GM18870 (cell line): ENCODE data around the gene MXD1.

Experiments used
- ATAC-seq: cut with Tn5 transposase; IDR thresholded peaks from one replicate; pipeline ENCODE4 v1.9.1; 2021; ENCODE audit warnings: moderate library complexity; ENCODE audit not compliant: unreplicated experiment

The MXD1 gene

GRCh38 chr2:69975853-69976462, 61.0 kb downstream of the MXD1 start:
- no peak for ATAC-seq

- ATAC-seq = no peak
Measured at GRCh38 chr2:69977186-69977585, 62.3 kb downstream of the MXD1 start.

GRCh38 chr2:69977906-69978482, 63.1 kb downstream of the MXD1 start:
- ATAC-seq = no peak

- no peak for ATAC-seq
Measured at GRCh38 chr2:69979902-69980807, 65.2 kb downstream of the MXD1 start.

- no peak for ATAC-seq
Measured at GRCh38 chr2:69983392-69983966, 68.6 kb downstream of the MXD1 start.

- no peak for ATAC-seq
Measured at GRCh38 chr2:69985216-69985615, 70.3 kb downstream of the MXD1 start.

- ATAC-seq = no peak
Measured at GRCh38 chr2:69985688-69986087, 70.8 kb downstream of the MXD1 start.

GRCh38 chr2:69986691-69987090, 71.8 kb downstream of the MXD1 start:
- no peak for ATAC-seq

GRCh38 chr2:69988086-69988635, 73.3 kb downstream of the MXD1 start:
- ATAC-seq = no peak

- ATAC-seq = no peak
Measured at GRCh38 chr2:69989009-69989408, 74.1 kb downstream of the MXD1 start.

GRCh38 chr2:69989441-69990105, 74.7 kb downstream of the MXD1 start:
- no peak for ATAC-seq
